ENCODE results near the gene GORASP1. TPM values are rescaled to one million over a fixed set of nuclear protein-coding genes. Genes with fewer than 3 reads are reported as not detected.

GORASP1 gene
- total and polyA plus RNA-seq, 2 of the 8 experiments (the other 6 are each of a cell fraction or from before 2014, with no cell fraction given), result 33.4 to 33.5 TPM

DNA sequence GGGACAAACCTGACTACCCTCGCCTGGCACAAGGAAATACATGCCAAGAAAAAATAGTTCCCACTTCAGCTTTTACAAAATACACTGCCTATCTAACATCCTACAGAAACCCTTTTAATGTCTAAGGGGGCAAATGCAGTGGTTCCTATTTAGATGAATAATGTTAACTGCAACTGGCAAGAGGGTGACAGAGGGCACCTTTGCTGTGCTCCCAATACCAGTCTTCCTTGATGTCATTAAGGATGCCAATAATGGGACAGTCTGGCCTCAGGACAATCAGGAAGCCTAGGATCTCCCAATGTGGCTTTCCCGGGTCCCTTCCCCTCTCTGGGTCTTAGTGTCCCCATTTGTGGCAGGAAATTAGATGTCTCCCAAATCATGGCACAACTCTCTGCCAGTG lies 32.0 kb upstream of the GORASP1 start:
- Histone ChIP-seq H3K27me3 (replicated peaks in 1 of 4; ENCODE audit: control insufficient read depth in 3 of 4, extremely low read depth in 1 of 4, insufficient read depth in 3 of 4, low read length in 3 of 4) (no peaks in the 10 kb centered on the region), H2BK120ac (replicated peaks; ENCODE audit: low read depth, low read length) (no peak overlapping the region), H3K4me3 (ENCODE audit: extremely low read depth in 1 of 4, insufficient read depth in 2 of 4, low read depth in 3 of 4, low read length in 4 of 4) (no peak overlapping the region), H4K5ac (ENCODE audit: insufficient read length, low read depth, low read length) (no peak overlapping the region), H2BK12ac (ENCODE audit: low read depth, low read length) (no peak overlapping the region), H3K56ac (replicated peaks; ENCODE audit: insufficient read length, low read depth, low read length) (no peak overlapping the region), H3K79me1 (ENCODE audit: low read depth, low read length) (peaks cover 2% of the 10 kb centered on the region; the same call in 1 of the 2 replicates), H2AK5ac (ENCODE audit: low read depth, low read length) (no peak overlapping the region), H3K27ac (ENCODE audit: low read depth, low read length) (no peak overlapping the region), H3K9ac (replicated peaks in 1 of 4; ENCODE audit: extremely low read depth in 1 of 4, low read depth in 3 of 4, low read length in 3 of 4) (no peak overlapping the region), H3K9me3 (ENCODE audit: insufficient read depth in 2 of 2, low read depth in 1 of 2, low read length in 1 of 2) (no peaks in the 10 kb centered on the region), H3K4me1 (replicated peaks in 1 of 4; ENCODE audit: control insufficient read depth in 3 of 4, insufficient read depth in 4 of 4, low read length in 3 of 4) (peaks cover 0 to 3% (median 0%) of the 10 kb centered on the region in 4 experiments; a peak in 2 of 7 replicates), H2AFZ (ENCODE audit: low read length) (no peak overlapping the region), H3K4me2 (ENCODE audit: insufficient read depth in 1 of 2, low read depth in 2 of 2, low read length in 2 of 2) (no peak overlapping the region), H3K4ac (replicated peaks; ENCODE audit: insufficient read length, low read depth, low read length) (no peak overlapping the region), H2BK5ac (ENCODE audit: low read depth, low read length) (no peak overlapping the region), H3K23ac (ENCODE audit: insufficient read length) (no peak overlapping the region), H3K36me3 (ENCODE audit: control insufficient read depth in 2 of 4, insufficient read depth in 4 of 4, low read length in 3 of 4) (peaks cover 11 to 25% (median 16%) of the 10 kb centered on the region in 4 experiments; a peak in 6 of 8 replicates), H3K23me2 (ENCODE audit: low read depth, low read length) (no peaks in the 10 kb centered on the region), H4K8ac (ENCODE audit: extremely low read depth, insufficient read depth, low read length) (no peak overlapping the region), H2BK15ac (ENCODE audit: low read length) (no peak overlapping the region), H3K18ac (ENCODE audit: extremely low read depth, low read length) (no peak overlapping the region), H3K79me2 (ENCODE audit: control insufficient read depth in 1 of 2, insufficient read depth in 2 of 2, low read length in 2 of 2) (no peaks in the 10 kb centered on the region), H4K20me1 (replicated peaks in 1 of 2; ENCODE audit: control insufficient read depth in 1 of 2, insufficient read depth in 2 of 2, low read length in 2 of 2) (peaks cover 0 to 10% of the 10 kb centered on the region in 2 experiments), H2BK20ac (ENCODE audit: low read length) (no peak overlapping the region), H3K14ac (ENCODE audit: insufficient read length) (no peak overlapping the region), H4K91ac (replicated peaks; ENCODE audit: insufficient read length, low read length) (no peak overlapping the region)
- TF ChIP-seq JUND (IDR thresholded peaks at IDR 0.05; ENCODE audit: low read length) (no peak), SUZ12 (IDR thresholded peaks at IDR 0.05; ENCODE audit: low read length) (no peak), POLR2A (IDR thresholded peaks at IDR 0.05; ENCODE audit: control extremely low read depth in 1 of 2, low read depth in 2 of 2, low read length in 2 of 2) (no peak), BACH1 (IDR thresholded peaks at IDR 0.05; ENCODE audit: low read length) (no peak), PHF8 (conservative IDR thresholded peaks at IDR 0.05; ENCODE audit: low read depth, low read length) (no peak)
- 79% methylated on average over 2 of the region's 2 CpGs; no CpG with 5 or more reads in 1 of the 2 experiments for WGBS, 2 experiments (ENCODE audit: extremely low coverage in 1 of 2, insufficient coverage in 1 of 2, insufficient read length in 1 of 2, insufficient replicate concordance in 2 of 2, low coverage in 1 of 2, low lambda C conversion rate in 2 of 2, missing lambda C conversion rate in 1 of 2)
- ChIA-PET POLR2A (ENCODE audit: partially characterized antibody) (interaction anchor here (1.3 to 2.3 kb wide), 2 partner anchors 8 to 11 kb away, joined by 4 to 8 read pairs; no protein-coding TSS in a partner anchor), CTCF (ENCODE audit: partially characterized antibody) (interaction anchor here (1.0 to 6.8 kb wide), 2 partner anchors 50 to 149 kb away, joined by 4 to 43 read pairs; no protein-coding TSS in a partner anchor)
- FAIRE-seq (no peak), DNase-seq (ENCODE audit: low read depth in 1 of 2, low spot score in 2 of 2) (no peak)

Data from H1 (cell line).